Measurements from ENCODE around the gene C4BPB. TPM values are rescaled to one million over a fixed set of nuclear protein-coding genes. Genes with fewer than 3 reads are reported as not detected.
"Not testable (repeated sequence)": the region's sequence is repeated elsewhere in the genome, so short reads cannot be mapped to it uniquely, and the experiment has no call there.

C4BPB gene
- total RNA-seq, result not detected in 2 replicates

- DNase-seq (ENCODE audit: low read depth), result peak; percentile 47
Measured at GRCh38 chr1:207088701-207089626, at the start of gene C4BPB. Gene C4BPB (plus strand): TSS chr1:207088860. CDS start chr1:207089532, 672 bp downstream.

GRCh38 chr1:207039380-207040180 is 49.1 kb upstream of the C4BPB start:
- no peak for DNase-seq (ENCODE audit: low read depth)

- DNase-seq (ENCODE audit: low read depth), result peak; percentile 43
Measured at GRCh38 chr1:207040181-207040533, 48.5 kb upstream of the C4BPB start.

GRCh38 chr1:207041397-207041796 is 47.3 kb upstream of the C4BPB start:
- DNase-seq (ENCODE audit: low read depth), result not testable (repeated sequence)

GRCh38 chr1:207045453-207045852 is 43.2 kb upstream of the C4BPB start:
- DNase-seq (ENCODE audit: low read depth), result no peak

- DNase-seq (ENCODE audit: low read depth), result no peak
Measured at GRCh38 chr1:207047505-207047904, 41.2 kb upstream of the C4BPB start.

GRCh38 chr1:207048041-207048440 is 40.6 kb upstream of the C4BPB start:
- no peak for DNase-seq (ENCODE audit: low read depth)

- DNase-seq (ENCODE audit: low read depth), result no peak
Measured at GRCh38 chr1:207049054-207049453, 39.6 kb upstream of the C4BPB start.

- no peak for DNase-seq (ENCODE audit: low read depth)
Measured at GRCh38 chr1:207049514-207049913, 39.1 kb upstream of the C4BPB start.

- DNase-seq (ENCODE audit: low read depth), result peak; percentile 65
Measured at GRCh38 chr1:207049974-207050391, 38.7 kb upstream of the C4BPB start.

GRCh38 chr1:207050480-207051190 is 38.0 kb upstream of the C4BPB start:
- DNase-seq (ENCODE audit: low read depth), result peak; percentile 84

GRCh38 chr1:207051191-207051943 is 37.3 kb upstream of the C4BPB start, which contains the start of gene YOD1:
Gene YOD1 (minus strand): TSS chr1:207051208. CDS start chr1:207051030, 178 bp downstream.
- peak; percentile 97 for DNase-seq (ENCODE audit: low read depth)

- peak; percentile 99 for DNase-seq (ENCODE audit: low read depth)
Measured at GRCh38 chr1:207052911-207053769, 35.5 kb upstream of the C4BPB start, which contains the start of gene PFKFB2. Gene PFKFB2 (plus strand): TSS chr1:207053275. CDS start chr1:207054718, 1,443 bp downstream.

- no peak for DNase-seq (ENCODE audit: low read depth)
Measured at GRCh38 chr1:207054491-207054890, 34.2 kb upstream of the C4BPB start.

- DNase-seq (ENCODE audit: low read depth), result no peak
Measured at GRCh38 chr1:207055386-207056001, 33.2 kb upstream of the C4BPB start.

- DNase-seq (ENCODE audit: low read depth), result no peak
Measured at GRCh38 chr1:207056673-207057072, 32.0 kb upstream of the C4BPB start.

GRCh38 chr1:207058252-207058651 is 30.4 kb upstream of the C4BPB start:
- no peak for DNase-seq (ENCODE audit: low read depth)

- DNase-seq (ENCODE audit: low read depth), result no peak
Measured at GRCh38 chr1:207058878-207059867, 29.5 kb upstream of the C4BPB start.
